Mucosa of gallbladder (tissue), 1 donor: Measurements from ENCODE around the gene RECK. TPM values are rescaled to one million over a fixed set of nuclear protein-coding genes. Genes with fewer than 3 reads are reported as not detected.
"Not testable (repeated sequence)": the region's sequence is repeated elsewhere in the genome, so short reads cannot be mapped to it uniquely, and the experiment has no call there.

Experiments
- DNase-seq: peaks from one replicate; pipeline ENCODE4 v3.0.0-alpha.2; 2020; ENCODE audit warnings: low spot score
- total RNA-seq: library from RNA; stranded (reverse); gene quantifications from one replicate; pipeline ENCODE4 v1.2.1, GENCODE V29; 2021
- donor health status: DM: no; HTN: no; CAD: no.

Gene RECK
- total RNA-seq, 1 donor from 2014 or later: 11.3 TPM

DNA sequence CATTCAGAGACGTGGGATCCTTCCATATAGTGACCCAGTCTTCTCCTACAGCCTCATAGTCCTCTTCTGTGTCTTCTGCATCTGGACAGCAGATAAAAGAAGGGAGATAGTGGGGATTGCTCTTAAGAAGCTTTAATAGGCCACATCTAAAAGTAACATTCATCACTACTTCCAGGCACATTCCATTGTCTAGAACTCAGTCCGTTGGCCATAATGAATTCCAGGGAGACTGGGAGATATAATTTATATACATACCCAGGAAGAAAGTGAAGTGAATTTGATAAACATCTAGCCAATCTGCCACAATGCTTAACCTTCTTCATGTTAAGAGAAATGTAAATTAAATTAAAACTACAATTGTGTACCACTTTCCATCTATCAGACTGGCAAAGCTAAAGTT lies 77.3 kb downstream of the RECK start:
- no peak for DNase-seq

DNA sequence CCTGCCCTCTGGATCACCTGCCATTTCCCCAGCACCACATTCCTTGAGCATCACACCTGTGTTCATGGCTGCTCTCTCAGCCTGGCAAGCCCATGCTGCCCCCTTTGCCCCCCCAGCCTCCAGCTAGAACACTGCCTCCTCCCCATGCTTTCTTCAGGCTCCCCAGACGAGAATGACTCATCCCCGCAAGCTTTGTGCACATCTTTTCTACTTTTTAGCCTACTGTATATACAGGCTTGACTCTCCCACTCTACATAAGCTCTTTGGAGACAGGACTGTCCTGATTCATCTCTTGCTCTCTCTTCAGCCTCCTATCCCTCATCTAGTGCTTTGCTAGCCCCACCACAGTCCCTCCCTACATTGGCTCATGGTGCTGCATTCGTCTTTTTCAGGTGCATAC lies 79.9 kb downstream of the RECK start:
- DNase-seq: no peak

DNA sequence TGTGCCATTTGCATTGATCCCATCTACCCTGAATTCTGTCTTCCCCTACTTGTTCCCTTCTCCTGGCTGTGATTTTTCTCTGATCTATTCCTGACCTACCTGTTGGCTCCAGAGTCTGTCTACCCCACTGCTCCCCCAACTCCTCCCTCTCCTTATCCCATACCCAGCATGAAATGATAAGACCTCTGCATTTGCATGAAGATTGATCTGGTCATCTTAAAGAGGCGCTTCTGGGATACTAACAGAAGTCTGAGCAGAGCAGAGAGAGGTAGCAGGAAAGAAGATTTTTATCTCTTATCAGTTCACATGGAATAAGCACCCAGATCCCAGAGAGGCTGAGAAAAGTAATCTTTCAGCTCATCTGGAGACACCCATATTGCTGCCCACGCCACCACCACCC lies 81.5 kb downstream of the RECK start:
- DNase-seq: no peak

DNA sequence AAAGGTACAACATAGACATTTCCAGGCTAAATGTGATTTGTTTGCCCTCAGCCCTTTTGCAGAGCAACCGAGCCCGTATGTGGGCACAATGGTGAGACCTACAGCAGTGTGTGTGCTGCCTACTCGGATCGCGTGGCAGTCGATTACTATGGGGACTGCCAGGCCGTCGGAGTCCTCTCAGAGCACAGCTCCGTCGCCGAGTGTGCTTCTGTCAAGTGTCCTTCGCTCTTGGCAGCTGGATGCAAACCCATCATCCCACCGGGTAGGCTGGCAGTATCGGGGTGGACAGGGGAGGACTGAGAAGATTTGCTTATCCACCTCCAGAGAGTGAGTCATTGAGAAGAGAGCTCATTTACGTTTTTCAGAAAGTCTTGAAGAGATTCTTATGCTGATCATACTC lies 82.0 kb downstream of the RECK start:
- DNase-seq: no peak

DNA sequence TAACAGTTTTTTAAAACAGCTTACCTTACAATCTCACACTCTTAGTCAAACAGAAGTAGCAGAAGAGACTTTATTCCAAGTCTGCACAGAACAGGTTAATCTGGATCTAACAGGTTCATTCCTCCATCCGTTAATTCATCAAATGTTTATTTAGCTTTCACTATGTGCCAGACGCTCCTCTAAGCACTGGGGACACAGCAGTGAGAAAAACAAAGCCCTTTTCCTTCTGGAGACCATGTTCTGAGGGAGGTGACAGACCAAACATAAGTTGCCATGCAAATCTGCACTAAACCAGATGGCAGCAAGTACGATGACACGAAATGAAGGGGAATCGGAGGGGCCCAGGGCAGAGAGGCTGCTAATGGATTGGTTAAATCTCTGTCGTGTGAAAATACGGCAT lies 82.8 kb downstream of the RECK start:
- DNase-seq: no peak

DNA sequence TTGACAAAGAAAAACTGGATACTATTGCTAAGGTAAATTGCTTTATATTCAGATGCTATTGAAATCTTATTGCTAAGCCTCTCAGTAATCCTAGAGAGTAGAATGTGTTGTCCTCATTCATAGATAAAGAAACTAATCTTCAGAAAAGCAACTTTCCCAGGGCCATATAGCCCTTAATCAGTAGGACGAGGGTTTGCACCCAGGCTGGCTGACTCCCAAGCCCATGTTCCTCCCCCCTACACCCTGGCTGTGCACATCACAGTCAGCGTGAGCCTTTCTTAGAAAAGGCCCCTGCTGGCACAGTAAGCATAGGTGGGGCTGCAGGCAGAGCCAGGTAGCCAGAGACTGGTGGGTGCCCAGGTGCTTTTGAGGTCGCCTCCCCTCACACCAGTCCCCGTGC lies 84.0 kb downstream of the RECK start:
- no peak for DNase-seq

DNA sequence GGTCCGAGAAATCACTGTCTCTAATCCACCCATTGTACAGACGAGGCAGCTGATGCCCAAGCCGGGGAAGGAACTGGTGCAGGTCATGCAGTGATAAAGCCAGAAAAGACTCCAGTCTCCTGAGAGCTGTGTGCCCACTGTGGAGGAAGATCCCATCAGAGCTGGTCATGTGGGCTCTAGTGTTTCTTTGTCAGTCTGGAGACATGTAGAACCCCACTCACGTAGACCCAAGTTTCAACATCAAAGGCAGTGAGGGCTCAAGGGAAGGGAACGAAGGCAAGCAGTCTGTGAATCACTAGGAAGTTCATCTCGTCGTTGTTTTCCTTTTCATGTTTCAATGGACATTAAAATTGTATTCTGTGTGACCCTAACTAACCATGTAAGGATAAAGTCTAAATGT lies 85.3 kb downstream of the RECK start:
- no peak for DNase-seq

DNA sequence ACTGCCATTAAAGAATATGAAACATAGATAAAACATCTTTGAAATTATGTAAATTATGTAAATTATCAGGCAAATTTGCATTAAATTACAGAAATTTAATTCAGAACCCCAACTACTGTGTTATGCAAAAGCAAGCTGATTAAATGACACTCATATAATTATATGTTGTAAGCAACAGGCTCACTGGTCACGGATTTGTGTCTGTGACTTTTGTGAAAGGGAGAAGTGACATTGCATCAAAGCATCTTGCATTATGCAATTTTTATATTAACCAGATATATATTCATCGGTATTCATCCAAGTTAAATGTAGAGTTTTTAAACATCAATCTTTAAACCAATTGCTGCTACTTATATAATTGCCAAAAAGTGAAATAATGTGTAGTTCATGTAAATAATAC lies 86.8 kb downstream of the RECK start:
- no peak for DNase-seq

DNA sequence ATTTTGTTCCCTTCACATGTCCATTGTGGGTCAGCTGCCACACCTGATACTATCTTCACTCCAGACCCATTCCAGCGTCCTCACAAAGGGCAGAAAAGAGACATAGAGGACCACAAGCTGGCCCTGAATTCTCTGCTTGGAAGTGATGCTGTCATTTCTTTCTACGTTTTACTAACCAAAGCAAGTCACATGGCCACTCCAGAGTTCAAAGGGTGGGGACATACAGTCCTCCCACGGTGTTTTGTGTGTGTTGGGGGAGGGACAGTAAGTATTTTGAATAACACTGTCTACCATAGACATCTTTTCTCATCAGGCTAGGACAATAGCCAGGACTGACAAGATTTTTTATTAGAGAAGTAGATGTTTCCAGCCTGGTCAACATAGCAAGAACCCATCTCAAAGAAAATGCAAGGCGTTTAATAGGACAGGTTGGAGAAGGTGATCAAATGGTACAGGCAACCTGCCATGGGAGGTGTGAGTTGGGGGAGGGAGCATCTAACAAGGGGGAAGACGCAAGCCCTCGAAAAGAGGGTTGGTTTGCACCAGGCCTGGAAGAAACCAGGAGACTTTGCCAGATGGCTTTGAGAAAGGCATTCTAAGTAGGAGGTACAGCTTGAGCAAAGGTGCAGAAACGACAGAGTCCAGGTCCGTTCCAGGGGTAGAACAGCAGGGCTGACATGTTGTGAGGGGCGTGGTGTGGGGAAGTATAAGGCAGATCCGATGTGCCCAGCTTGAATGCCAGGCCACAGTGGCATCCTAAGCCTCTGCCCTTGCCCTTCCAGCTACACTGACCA lies 88.5 kb downstream of the RECK start:
- no peak for DNase-seq

DNA sequence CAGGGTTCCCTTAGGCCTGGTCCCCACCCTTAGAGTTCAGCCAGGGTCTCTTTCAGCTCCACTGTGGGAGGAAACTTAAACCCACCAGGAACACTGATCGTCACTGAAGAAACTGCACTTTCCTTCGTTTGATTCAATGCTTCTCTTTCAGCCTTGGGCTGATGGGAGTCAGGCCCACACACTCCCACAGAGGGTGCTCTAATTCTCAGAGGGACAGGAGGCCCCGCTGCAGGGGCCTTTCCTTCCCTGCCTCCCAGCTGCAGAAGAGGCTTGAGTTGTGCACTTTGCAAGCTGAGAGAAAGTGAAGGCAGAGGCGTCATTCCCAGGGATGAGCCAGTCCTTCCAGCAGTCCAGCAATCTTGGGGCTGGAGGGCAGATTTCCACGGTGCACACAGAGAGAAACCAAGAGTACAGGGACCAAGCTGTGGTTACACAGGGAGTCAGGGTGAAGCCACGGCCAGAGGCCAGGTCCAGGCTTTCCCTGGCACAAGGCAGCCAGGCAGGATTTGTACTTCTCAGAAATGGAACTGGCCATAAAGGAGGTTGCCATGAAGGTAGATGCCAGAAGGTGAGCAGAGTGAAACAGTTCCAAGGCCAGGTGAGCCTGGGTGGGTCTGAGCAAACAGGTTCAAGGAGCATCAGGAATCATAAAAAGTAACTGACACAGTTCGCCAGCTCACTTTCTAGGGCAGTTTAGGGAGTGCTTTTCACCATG lies 89.5 kb downstream of the RECK start:
- no peak for DNase-seq

DNA sequence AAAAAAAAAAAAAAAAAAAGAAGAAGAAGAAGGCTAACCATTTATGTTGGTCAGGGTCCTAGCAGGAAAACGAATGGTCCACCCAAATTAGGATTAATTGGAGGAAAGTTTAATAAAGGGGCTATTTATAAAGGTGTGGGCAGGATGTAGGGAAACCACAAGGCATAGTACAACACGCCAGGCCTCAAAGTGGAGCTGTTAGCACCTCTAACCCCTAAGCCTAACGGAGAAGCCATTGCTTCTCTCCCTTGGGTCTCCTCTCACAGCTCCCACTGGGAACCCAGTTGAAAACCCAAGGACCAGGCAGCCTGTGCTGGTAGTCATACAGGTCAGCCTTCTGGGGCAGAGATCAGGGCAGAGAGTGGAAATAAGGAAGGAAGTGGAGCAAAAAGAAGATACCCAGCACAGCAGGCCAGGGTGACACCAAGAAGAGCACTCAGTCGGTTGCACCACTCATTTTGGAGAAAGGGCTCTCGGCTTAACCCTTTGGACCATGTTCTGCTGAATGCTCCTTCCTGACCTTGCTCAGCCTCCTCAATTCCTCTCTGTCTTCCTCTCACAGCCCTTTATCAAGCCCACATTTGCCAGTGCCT lies 91.0 kb downstream of the RECK start:
- DNase-seq: no peak

DNA sequence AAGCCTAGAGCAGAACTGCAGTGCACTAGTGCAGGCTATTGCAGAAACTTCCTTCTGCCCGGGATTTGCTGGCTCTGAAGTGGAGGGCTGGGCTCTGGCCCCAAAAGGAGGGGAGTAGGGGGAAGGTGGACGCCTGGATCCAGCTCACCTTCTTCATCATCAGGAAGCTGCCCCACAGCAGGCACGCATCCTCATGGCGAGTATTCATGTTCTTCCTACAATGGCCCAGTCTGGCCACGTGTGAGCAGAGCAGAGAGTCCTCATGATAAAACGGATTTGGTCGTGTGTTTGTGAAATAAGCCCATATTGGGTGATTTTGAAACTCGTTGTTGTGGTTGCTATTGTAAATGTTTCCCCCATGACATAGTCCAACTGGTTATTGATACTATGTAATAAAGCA lies 91.6 kb downstream of the RECK start:
- no peak for DNase-seq

DNA sequence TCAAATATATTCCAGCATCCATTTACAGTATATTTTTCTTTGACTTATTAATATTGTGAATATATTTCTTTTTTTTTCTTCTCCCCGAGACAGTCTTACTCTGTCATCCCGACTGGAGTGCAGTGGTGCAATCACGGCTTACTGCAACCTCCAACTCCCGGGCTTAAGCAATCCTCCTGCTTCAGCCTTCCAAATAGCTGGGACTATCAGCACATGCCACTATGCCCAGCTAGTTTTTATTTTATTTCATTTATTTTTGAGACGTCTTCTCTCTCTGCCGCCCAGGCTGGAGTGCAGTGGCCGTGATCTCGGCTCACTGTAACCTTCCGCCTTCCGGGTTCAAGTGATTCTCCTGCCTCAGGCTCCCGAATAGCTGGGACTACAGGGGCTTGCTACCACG lies 92.4 kb downstream of the RECK start:
- DNase-seq: no peak

DNA sequence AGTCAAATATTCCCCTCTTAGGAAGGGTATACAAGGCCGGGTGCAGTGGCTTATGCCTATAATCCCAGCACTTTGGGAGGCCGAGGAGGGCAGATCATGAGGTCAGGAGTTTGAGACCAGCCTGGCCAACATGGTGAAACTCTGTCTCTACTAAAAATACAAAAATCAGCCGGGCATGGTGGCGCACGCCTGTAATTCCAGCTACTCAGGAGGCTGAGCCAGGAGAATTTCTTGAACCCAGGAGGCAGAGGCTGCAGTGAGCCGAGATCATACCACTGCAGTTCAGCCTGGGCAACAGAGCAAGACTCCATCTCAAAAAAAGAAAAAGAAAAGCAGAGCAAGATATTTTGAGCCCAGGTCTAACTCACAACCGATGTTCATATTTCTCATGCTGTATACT lies 95.0 kb downstream of the RECK start:
- DNase-seq: not testable (repeated sequence)

DNA sequence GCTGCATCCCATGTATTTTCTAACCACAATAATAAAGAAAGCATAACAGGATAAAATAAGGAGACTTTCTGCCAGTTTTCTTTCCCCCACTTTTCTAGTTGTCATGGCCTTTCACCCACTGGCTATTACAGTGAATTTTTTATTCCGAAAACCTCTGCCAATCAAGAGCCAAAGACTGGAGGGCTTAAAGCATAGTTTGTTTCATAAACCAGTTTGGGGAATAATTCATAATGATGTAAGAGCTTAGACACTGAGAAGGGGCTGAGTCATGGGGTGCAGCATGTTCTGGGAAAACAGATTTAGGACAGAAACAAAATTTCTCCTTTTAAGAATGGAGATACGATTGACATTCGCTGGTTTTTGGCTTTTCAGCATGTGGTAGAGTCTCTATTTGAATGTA lies 95.4 kb downstream of the RECK start:
- DNase-seq: no peak

DNA sequence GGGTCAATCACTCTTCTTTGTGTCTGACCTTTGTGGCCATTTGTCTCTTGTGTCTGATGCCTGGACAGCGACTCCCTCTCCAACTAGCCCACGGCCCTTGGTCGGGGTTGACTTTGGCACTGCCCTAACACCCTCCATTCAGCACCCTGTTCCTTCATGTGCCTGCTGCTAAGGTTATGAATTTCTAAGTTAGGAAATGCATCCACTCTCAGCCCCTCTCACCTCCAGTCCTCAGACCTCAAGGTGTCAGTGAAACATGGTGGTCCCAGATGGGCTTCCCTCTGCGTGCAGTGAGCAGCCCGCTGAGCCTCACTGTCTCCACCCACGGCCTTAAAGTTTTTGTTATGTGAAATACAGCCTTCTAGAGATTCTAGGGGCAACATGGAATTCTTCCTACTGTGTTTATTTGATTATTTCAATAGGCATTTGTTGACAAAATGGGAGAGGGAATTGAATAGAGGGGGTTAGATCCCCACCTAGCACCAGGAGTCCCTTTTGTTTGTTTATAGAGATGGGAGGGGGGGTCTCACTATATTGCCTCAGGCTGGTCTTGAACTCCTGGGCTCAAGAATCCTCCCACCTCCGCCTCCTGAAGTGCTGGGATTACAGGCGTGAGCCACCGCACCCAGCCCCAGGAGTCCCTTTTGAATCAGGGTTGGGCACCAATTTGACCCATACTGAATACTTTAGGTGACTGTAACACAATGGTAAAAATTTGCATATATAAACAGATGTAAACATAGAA lies 98.2 kb downstream of the RECK start:
- no peak for DNase-seq

DNA sequence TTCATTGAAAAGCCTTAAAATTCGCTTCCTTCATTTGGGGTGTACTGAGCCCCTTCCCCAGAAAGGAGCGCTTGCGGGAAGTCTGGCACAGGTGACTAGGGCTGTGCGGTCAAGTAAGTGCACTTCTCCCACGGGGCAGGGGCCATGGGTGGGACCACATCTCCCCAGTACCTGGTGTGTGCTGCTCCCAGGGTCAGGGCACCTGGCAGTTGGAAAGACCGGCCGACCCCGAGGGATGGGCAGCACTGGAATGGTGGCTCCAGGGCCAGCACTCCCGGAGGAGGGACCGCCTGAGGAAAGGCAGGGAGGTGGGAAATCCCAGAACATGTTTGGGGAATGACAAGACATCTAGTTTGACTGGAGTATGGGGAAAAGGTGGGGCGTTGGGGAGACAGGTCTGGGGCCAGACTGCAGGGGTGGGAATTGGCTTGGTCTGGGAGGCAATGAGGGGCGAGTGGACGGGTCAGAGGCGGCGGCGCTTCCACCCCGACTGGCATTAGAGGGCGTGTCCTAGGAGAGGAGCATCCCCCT lies 99.1 kb downstream of the RECK start:
- DNase-seq: no peak

DNA sequence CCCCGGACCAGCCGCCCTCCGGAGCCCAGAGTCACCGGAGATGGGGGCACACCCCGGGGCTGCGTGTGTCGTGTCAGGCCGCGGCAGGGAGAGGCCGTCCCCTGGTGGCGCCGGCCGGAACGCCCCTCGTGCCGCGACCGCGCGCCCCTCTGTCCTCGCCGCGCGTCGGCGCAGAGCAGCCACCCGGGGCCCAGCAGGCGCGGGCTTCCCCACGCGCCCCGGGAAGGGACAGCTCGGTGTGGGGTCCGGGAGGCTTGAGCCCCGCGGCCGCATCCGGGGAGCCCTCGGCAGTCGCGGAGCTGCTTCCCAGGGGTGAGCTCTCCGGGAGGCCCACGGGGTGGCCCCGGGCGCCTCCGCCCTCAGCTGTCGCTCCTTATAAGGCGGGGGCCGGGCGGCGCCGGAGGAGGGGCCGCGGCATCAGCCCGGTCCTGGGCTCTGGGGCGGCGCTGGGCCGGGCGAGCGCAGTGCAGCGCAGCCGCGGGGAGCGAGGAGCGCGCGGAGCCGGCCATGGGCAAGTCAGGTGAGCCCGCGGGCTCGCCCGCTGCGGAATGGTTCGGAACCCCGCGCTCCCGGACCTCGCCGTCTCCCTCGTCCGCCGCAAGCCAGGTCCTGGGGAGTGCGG lies 99.7 kb downstream of the RECK start, which contains the start of gene GLIPR2:
Gene GLIPR2, plus strand, starts transcription at position 462 of the 622 bp plus-strand sequence. Its CDS starts 46 bp downstream, at position 508.
- DNase-seq: peak; percentile 73

DNA sequence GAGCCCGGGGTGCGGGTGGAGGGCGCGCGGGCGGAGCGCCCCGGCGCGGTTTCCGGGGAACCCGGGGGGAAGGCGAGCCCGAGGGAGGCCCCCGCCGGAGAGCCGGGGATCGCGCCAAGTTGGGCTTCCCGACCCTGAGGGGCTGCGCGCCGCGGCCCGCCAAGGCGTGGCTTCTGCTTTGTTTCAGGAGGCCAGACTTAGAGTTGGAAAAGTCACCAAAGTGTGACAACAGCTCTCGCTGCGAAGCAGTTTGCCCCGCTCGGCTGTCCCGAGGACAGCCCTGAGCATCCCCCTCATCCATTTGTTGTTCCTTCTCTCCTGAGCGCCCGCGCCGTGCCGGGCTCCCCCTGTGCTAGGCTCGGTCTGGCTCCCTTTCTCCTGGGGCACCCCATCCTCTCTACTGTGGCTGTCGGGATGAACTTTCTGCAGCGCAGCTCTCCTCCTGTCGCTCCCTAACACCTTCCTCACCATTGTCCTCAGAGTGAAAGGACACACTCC lies 100.2 kb downstream of the RECK start:
- no peak for DNase-seq

DNA sequence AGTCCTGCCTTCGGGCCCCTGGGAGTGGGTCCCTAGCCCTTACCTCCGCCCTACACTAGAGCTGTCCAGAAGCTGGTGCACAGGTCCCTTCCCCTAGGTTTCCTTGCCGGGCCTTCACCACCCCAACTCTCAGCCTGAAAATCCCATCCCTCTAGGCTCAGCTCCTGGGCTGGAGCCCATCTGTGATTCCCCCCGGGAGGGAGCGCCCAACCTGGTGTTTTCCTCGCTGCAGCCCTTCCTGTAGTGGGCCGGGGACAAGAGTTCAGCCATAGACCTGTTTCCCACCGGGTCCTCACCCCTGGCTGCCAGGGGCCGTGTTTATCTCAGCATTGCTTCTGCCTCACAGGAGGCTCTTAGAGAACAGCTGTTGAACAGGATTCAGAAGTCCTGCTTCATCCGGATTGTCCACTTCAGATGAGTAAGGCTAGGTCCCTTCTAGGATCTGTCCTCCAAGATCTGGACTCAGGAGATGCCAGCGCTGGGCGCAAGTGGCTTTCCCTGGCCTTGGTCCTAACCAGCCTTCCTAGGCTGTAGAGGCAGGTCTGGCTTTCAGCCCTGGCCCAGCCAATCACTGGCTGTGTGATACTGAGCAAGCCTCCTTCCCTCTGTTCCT lies 100.8 kb downstream of the RECK start:
- DNase-seq: no peak

DNA sequence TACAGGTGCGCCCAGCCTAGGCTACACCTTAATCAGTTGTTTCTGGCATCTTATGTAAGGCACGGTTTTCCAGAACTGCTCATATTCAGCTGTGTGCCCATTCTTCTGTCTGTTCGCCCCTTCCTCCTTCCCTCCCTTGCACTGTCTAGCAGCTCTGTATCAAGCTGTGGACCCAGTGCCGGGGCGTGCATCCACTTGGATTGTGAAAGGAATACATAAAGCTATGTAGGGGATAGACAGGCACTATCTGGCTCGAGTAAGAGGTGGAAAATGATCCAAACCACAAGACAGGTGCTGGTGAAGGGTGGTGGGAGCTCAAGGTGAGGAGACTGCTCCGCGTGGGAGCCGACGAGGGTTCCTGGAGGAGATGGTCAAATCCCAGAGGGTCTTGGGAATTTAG lies 101.8 kb downstream of the RECK start:
- no peak for DNase-seq
